Esophagus squamous epithelium (tissue), 5 donors: ENCODE results near the gene IL20. TPM values are rescaled to one million over a fixed set of nuclear protein-coding genes. Genes with fewer than 3 reads are reported as not detected.

Source experiments
- DNase-seq: peaks from one replicate; lab custom pipeline; 2025; lab: John Stamatoyannopoulos, UW
- H3K27ac ChIP-seq, 4 donors: fragments of 200-600 bp; sonication (generic); one replicate each; pipeline ENCODE4 v1.5.1; 2016 to 2019; ENCODE audit warnings: mild to moderate bottlenecking in 1 of 4
- H3K27me3 ChIP-seq, 4 donors: fragments of 200-600 bp; sonication (generic); 1 replicate in 3 of 4; 2 replicates in 1 of 4; pipeline versions ENCODE4 v1.5.1 to v1.6.0; 2017 to 2021; ENCODE audit warnings: antibody characterized with exemption in 1 of 4
- H3K36me3 ChIP-seq, 3 donors: fragments of 200-600 bp; sonication (generic); one replicate each; pipeline ENCODE4 v1.5.1; 2016 to 2019
- H3K4me1 ChIP-seq, 3 donors: fragments of 200-600 bp; sonication (generic); one replicate each; pipeline ENCODE4 v1.5.1; 2017 to 2019
- H3K4me3 ChIP-seq, 4 donors: fragments of 200-600 bp; sonication (generic); 1 replicate in 3 of 4; 2 replicates in 1 of 4; pipeline ENCODE4 v1.5.1; 2016 to 2019; ENCODE audit warnings: mild to moderate bottlenecking in 2 of 4, moderate library complexity in 1 of 4
- H3K9me3 ChIP-seq, 3 donors: fragments of 200-600 bp; sonication (generic); one replicate each; pipeline ENCODE4 v1.5.1; 2016 to 2019
- POLR2A ChIP-seq, 4 donors: fragments of 450-650 bp; IDR thresholded peaks; one replicate each; pipeline ENCODE4 v1.6.1; 2017; ENCODE audit warnings: antibody characterized with exemption in 4 of 4, mild to moderate bottlenecking in 4 of 4, moderate library complexity in 3 of 4
- WGBS, 2 donors: methylation state at CpG; one replicate each; pipeline ENCODE4 v1.1.5; 2018; 5-methylcytosine and 5-hydroxymethylcytosine counted together
- intact Hi-C: fragments of 100-400 bp; cut with DNase I; formaldehyde crosslinking; loops from one replicate; pipeline ENCODE4 v1.15.0; 2022
- total RNA-seq, 4 donors: library from RNA; depleted of rRNA; stranded (reverse); fragments of >200 nt; gene quantifications; one replicate each; pipeline ENCODE4 v1.1.0, GENCODE V29; 2016
- TF ChIP-seq, protein P1 (sequence below), 6 experiments: fragments of 450-650 bp in 4 of 6; fragments of 200-600 bp in 2 of 6; sonication (generic) in 2 of 6; IDR thresholded peaks; one replicate each; pipeline ENCODE4 v1.5.1; 2016 to 2019; ENCODE audit warnings: antibody characterized with exemption in 6 of 6, mild to moderate bottlenecking in 4 of 6, moderate library complexity in 4 of 6
- donor health status: DM: yes; HTN: yes; CAD: no.

The IL20 gene
- total RNA-seq, 4 donors from 2014 or later, result 1.1 TPM; not detected in 3

DNA sequence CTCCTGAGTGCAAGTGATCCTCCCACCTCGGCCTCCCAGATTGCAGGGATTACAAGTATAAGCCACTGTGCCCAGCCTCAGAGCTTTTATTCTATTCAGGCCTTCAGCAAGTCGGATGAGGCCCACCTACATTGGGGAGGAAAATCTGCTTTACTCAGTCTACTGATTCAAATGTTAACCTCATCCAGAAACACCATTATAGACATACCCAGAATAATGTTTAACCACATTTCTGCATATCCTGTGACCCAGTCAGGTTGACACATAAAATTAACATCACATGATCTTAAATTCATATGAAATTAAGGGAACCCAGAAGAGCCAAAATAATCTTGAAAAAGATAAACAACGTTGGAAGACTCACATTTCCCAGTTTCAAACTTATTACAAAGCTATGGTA, 14.9 kb downstream of the IL20 start:
- WGBS, 2 donors, result 58 to 72% methylated on average over 3 of the region's 3 CpGs
- intact Hi-C loops, result no loop called here
- no peak overlapping the region for H3K27ac ChIP-seq
- no peak overlapping the region for H3K4me3 ChIP-seq
- no peaks in the 10 kb centered on the region for H3K27me3 ChIP-seq
- no peaks in the 10 kb centered on the region for H3K36me3 ChIP-seq
- H3K4me1 ChIP-seq, result peaks cover 0 to 7% (median 4%) of the 10 kb centered on the region in 3 donors
- TF ChIP-seq, protein P1, sequence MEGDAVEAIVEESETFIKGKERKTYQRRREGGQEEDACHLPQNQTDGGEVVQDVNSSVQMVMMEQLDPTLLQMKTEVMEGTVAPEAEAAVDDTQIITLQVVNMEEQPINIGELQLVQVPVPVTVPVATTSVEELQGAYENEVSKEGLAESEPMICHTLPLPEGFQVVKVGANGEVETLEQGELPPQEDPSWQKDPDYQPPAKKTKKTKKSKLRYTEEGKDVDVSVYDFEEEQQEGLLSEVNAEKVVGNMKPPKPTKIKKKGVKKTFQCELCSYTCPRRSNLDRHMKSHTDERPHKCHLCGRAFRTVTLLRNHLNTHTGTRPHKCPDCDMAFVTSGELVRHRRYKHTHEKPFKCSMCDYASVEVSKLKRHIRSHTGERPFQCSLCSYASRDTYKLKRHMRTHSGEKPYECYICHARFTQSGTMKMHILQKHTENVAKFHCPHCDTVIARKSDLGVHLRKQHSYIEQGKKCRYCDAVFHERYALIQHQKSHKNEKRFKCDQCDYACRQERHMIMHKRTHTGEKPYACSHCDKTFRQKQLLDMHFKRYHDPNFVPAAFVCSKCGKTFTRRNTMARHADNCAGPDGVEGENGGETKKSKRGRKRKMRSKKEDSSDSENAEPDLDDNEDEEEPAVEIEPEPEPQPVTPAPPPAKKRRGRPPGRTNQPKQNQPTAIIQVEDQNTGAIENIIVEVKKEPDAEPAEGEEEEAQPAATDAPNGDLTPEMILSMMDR (IDR thresholded peaks at IDR 0.05), result no peak
- no peak for TF ChIP-seq POLR2A (IDR thresholded peaks at IDR 0.05)
- DNase-seq, result no peak
- peaks cover 0 to 30% (median 9%) of the 10 kb centered on the region in 3 donors for H3K9me3 ChIP-seq

DNA sequence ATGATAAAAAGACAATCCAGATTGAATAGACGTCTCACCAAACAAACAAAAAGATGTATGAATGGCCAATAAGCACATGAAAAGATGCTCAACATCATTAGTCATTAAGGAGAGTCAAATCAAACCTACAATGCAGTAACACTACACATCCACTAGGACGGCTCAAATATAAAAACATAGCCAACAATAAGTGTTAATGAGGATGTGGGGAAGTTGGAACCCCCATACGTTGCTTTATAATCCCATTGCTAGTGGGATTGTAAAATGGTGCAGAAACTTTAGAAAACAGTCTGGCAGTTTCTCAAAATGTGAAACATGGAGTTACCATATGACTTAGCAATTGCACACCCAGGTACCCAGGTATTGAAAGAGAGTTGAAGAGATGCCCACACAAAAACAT, 17.1 kb downstream of the IL20 start:
- Histone ChIP-seq H3K27me3 (peaks cover 0 to 3% (median 0%) of the 10 kb centered on the region in 4 donors), H3K4me3 (no peak overlapping the region), H3K27ac (no peak overlapping the region), H3K36me3 (no peaks in the 10 kb centered on the region), H3K9me3 (peaks cover 0 to 18% (median 9%) of the 10 kb centered on the region in 3 donors), H3K4me1 (peaks cover 3 to 21% (median 6%) of the 10 kb centered on the region in 3 donors)
- TF ChIP-seq, protein P1 (IDR thresholded peaks at IDR 0.05), result peak in 3 of 6 experiments; percentile 10 to 41 (median 10)
- no peak for TF ChIP-seq POLR2A (IDR thresholded peaks at IDR 0.05)
- no peak for DNase-seq
- intact Hi-C loops, result no loop called here
- 67 to 71% methylated on average over 3 of the region's 3 CpGs for WGBS, 2 donors

DNA sequence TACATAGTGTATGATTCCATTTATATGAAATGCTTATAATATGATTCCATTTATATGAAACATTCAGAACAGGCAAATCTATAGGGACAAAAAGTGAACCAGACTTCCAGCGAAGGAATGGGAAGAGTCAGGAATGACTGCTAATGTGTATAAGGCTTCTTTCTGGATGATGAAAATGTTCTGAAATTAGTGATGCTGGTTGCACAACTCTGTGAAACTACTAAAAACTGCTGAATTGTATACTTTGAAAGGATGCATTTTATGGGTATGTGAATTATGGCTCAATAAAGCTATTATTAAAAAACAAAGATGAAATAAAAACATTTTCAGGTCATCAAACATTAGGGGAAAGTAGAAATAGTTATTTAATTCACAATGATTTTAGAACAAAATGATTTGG, 17.7 kb downstream of the IL20 start:
- Histone ChIP-seq H3K4me3 (no peak overlapping the region), H3K4me1 (peaks cover 3 to 26% (median 6%) of the 10 kb centered on the region in 3 donors), H3K9me3 (peaks cover 0 to 12% (median 6%) of the 10 kb centered on the region in 3 donors), H3K27me3 (peaks cover 0 to 3% (median 0%) of the 10 kb centered on the region in 4 donors), H3K36me3 (no peaks in the 10 kb centered on the region), H3K27ac (no peak overlapping the region)
- intact Hi-C loops, result no loop called here
- 93 to 97% methylated on average over 1 of the region's 1 CpG for WGBS, 2 donors
- DNase-seq, result no peak
- TF ChIP-seq, protein P1 (IDR thresholded peaks at IDR 0.05), result no peak
- TF ChIP-seq POLR2A (IDR thresholded peaks at IDR 0.05), result no peak

DNA sequence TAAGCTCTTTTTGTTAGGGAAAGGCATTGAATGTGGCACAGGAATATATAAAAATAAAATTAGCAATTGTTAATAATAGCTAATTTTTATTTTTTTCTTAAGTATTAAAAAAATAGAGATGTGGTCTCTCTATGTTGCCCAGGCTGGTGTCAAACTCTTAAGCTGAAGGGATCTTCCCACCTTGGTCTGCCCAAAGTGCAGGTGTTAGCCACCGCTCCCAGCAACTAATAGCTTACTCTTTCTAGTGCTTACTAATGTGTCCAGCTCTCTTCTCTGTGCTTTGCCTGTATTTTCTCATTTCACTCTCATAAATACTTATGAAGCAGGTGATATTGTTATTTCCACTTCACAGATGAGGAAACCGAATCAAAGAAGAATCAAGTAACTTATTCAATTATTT, 18.5 kb downstream of the IL20 start:
- peaks cover 0 to 3% (median 0%) of the 10 kb centered on the region in 4 donors for H3K27me3 ChIP-seq
- H3K4me1 ChIP-seq, result peaks cover 3 to 26% (median 6%) of the 10 kb centered on the region in 3 donors
- no peaks in the 10 kb centered on the region for H3K36me3 ChIP-seq
- DNase-seq, result no peak
- intact Hi-C loops, result no loop called here
- 90 to 91% methylated on average over 2 of the region's 2 CpGs for whole genome bisulfite sequencing, 2 donors
- no peak for TF ChIP-seq POLR2A (IDR thresholded peaks at IDR 0.05)
- TF ChIP-seq, protein P1 (IDR thresholded peaks at IDR 0.05), result no peak
- no peak overlapping the region for H3K4me3 ChIP-seq
- H3K27ac ChIP-seq, result no peak overlapping the region
- H3K9me3 ChIP-seq, result peaks cover 0 to 5% (median 0%) of the 10 kb centered on the region in 3 donors

DNA sequence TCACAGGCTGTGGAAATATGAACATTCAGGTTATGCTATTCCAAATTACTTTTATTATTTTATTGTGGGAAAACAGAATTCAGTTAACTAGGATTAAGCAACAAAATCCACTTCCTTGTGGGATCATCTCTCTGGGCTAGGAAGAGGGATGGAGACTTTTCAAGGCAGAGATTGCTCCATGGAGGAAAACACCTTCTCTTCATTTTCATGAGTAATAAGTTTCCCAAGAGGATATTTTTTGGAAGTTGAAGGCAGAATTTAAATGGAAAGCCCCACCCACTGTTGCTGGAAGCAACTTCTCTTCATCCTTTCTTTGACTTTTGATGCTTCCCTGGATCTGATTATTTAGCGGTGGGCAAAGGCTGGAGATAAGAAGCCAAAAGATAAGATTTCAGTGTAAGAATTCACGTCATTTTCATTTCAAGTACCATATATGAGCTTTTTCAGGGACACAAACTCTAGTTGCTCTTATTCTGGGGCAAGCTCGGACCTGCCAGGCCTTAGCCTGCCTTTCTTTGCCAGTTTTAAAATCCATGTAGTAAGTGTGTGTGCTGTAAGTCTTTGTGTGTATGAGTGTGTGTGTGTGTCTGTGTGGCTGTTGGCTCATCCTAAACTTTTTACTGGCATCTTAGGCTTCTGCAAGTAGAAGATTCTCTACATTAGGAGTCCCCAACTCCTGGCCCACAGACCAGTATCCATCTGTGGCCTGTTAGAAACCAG, 20.1 kb downstream of the IL20 start:
- no peak for DNase-seq
- intact Hi-C loops, result no loop called here
- H3K4me1 ChIP-seq, result peaks cover 3 to 35% (median 10%) of the 10 kb centered on the region in 3 donors
- no peaks in the 10 kb centered on the region for H3K9me3 ChIP-seq
- H3K27me3 ChIP-seq, result peaks cover 0 to 3% (median 0%) of the 10 kb centered on the region in 4 donors
- no peak for TF ChIP-seq POLR2A (IDR thresholded peaks at IDR 0.05)
- TF ChIP-seq, protein P1 (IDR thresholded peaks at IDR 0.05), result no peak
- H3K36me3 ChIP-seq, result no peaks in the 10 kb centered on the region
- no peak overlapping the region for H3K27ac ChIP-seq
- 31 to 51% methylated on average over 3 of the region's 3 CpGs for WGBS, 2 donors
- no peak overlapping the region for H3K4me3 ChIP-seq
